GM06990 (cell line): ENCODE measurements around the gene ASB7.
"Not testable (repeated sequence)": the region's sequence is repeated elsewhere in the genome, so short reads cannot be mapped to it uniquely, and the experiment has no call there.

Experiments
- DNase-seq: peaks from one replicate; pipeline ENCODE4 v3.0.0-alpha.2; 2011; ENCODE audit not compliant: insufficient read length; ENCODE audit errors: extremely low read depth
- H3K27me3 ChIP-seq: replicated peaks from 2 replicates; pipeline ENCODE4 v1.6.0; 2011; ENCODE audit warnings: low read length; ENCODE audit not compliant: control insufficient read depth, insufficient read depth
- H3K36me3 ChIP-seq: 2 replicates; pipeline ENCODE4 v1.5.1; 2011; ENCODE audit warnings: low read length; ENCODE audit not compliant: control insufficient read depth, insufficient read depth
- H3K4me3 ChIP-seq: replicated peaks from 2 replicates; pipeline ENCODE4 v1.5.1; 2011; ENCODE audit warnings: low read depth, mild to moderate bottlenecking, control low read depth, low read length
- TF ChIP-seq, protein P1 (sequence below): IDR thresholded peaks from 2 replicates; pipeline ENCODE4 v1.5.1; 2011; ENCODE audit warnings: low read length, control low read depth, mild to moderate bottlenecking, inconsistent platforms; ENCODE audit not compliant: insufficient read depth, poor library complexity, severe bottlenecking

Gene ASB7

GRCh38 chr15:100669260-100669659, 66.9 kb downstream of the ASB7 start:
- Histone ChIP-seq H3K4me3 (no peak overlapping the region), H3K27me3 (peaks cover 2% of the 10 kb centered on the region), H3K36me3 (no peaks in the 10 kb centered on the region)
- no peak for DNase-seq
- TF ChIP-seq, protein P1, sequence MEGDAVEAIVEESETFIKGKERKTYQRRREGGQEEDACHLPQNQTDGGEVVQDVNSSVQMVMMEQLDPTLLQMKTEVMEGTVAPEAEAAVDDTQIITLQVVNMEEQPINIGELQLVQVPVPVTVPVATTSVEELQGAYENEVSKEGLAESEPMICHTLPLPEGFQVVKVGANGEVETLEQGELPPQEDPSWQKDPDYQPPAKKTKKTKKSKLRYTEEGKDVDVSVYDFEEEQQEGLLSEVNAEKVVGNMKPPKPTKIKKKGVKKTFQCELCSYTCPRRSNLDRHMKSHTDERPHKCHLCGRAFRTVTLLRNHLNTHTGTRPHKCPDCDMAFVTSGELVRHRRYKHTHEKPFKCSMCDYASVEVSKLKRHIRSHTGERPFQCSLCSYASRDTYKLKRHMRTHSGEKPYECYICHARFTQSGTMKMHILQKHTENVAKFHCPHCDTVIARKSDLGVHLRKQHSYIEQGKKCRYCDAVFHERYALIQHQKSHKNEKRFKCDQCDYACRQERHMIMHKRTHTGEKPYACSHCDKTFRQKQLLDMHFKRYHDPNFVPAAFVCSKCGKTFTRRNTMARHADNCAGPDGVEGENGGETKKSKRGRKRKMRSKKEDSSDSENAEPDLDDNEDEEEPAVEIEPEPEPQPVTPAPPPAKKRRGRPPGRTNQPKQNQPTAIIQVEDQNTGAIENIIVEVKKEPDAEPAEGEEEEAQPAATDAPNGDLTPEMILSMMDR, result no peak

GRCh38 chr15:100670505-100671021, 68.2 kb downstream of the ASB7 start:
- TF ChIP-seq, protein P1, result no peak
- no peaks in the 10 kb centered on the region for H3K36me3 ChIP-seq
- no peak for DNase-seq
- peaks cover 2% of the 10 kb centered on the region for H3K27me3 ChIP-seq
- no peak overlapping the region for H3K4me3 ChIP-seq

DNA sequence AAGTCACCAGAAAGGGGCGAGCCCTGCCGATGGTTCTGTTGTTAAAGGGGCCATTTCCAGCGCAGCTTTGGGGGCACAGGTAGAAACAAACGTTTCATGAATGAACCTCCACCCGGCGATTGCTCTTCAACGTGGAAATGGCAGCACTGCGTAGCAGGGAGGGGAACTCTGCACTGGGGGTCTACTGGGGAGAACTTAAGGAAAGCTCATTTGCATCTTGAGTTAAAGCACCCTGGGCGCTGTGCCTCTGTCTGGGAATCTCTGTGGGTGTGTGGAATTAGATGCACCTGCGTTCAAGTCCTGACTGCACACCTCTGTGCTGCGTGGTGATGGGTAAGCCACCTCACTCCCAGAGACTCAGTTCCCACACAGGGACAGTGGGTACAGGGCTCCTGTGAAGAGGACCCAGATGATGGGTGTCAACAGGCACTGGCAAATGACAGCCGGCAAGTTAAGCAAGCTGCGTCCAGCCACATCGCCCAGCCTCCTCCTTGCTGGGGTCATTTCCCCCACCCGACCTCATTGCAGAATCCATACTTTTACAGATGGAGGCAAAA, 68.8 kb downstream of the ASB7 start:
- no peak overlapping the region for H3K4me3 ChIP-seq
- no peaks in the 10 kb centered on the region for H3K36me3 ChIP-seq
- TF ChIP-seq, protein P1, result no peak
- peaks cover 2% of the 10 kb centered on the region for H3K27me3 ChIP-seq
- DNase-seq, result no peak

DNA sequence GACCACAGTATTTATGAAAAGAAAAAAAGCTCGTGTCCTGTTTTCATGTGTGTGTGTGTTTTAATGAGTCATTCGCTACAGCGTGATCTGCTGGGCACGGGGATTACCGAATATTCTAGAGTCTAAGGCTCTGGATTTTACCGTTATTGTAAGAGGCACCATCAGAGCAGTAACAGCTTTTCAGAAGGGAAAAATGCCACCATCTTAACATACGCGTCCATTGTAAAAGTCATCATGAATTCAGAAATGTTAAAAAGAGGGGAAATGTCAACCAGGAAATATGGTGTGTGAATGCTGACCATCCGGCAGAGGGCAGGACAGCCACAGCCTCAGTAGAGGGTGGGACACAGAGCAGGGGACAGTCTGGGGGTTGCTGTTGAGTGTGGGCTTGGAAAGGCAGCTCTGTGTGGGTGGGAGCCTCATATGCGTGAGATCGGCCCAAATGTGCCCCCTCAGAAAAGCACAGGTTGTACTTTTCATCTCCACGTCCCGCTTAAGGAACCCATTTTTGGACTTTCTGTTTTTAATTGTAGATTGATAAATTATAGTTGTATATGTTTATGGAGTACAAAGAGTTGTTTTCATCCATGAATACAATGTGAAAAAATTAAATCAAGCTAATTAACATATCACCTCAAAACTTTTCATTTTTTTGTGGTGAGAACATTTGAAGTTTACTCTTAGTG, 69.6 kb downstream of the ASB7 start:
- DNase-seq, result no peak
- Histone ChIP-seq H3K4me3 (no peak overlapping the region), H3K27me3 (peaks cover 2% of the 10 kb centered on the region), H3K36me3 (no peaks in the 10 kb centered on the region)
- TF ChIP-seq, protein P1, result peak; percentile 20

- TF ChIP-seq, protein P1, result no peak
- no peak for DNase-seq
- Histone ChIP-seq H3K27me3 (peaks cover 2% of the 10 kb centered on the region), H3K4me3 (no peak overlapping the region), H3K36me3 (no peaks in the 10 kb centered on the region)
Measured at GRCh38 chr15:100672959-100673358, 70.6 kb downstream of the ASB7 start.

- not testable (repeated sequence) for H3K36me3 ChIP-seq, H3K4me3 ChIP-seq, H3K27me3 ChIP-seq, DNase-seq
Measured at GRCh38 chr15:100679151-100679550, 76.8 kb downstream of the ASB7 start.
